Transverse colon (tissue), 4 donors: ENCODE measurements around the gene TWF2.

Experiments used
- EP300 ChIP-seq: sonication (generic); formaldehyde crosslinking; IDR thresholded peaks from one replicate; pipeline ENCODE4 v1.6.1; 2017; ENCODE audit warnings: antibody characterized with exemption, low read depth
- POLR2A ChIP-seq: fragments of 450-650 bp; IDR thresholded peaks from one replicate; pipeline ENCODE4 v1.6.1; 2016; ENCODE audit warnings: antibody characterized with exemption, mild to moderate bottlenecking, moderate library complexity
- POLR2AphosphoS5 ChIP-seq, 3 donors: sonication (generic); formaldehyde crosslinking; IDR thresholded peaks; one replicate each; pipeline ENCODE4 v1.6.1; 2016; ENCODE audit warnings: antibody characterized with exemption in 3 of 3
- TF ChIP-seq, protein P1 (sequence below), 5 experiments: fragments of 200-600 bp in 3 of 5; fragments of 450-650 bp in 2 of 5; sonication (generic) in 3 of 5; IDR thresholded peaks; 1 replicate in 2 of 5; 2 replicates in 3 of 5; pipeline ENCODE4 v1.5.1; 2016 to 2017; ENCODE audit warnings: antibody characterized with exemption in 5 of 5, inconsistent platforms in 3 of 5, mild to moderate bottlenecking in 2 of 5, moderate library complexity in 1 of 5

DNA sequence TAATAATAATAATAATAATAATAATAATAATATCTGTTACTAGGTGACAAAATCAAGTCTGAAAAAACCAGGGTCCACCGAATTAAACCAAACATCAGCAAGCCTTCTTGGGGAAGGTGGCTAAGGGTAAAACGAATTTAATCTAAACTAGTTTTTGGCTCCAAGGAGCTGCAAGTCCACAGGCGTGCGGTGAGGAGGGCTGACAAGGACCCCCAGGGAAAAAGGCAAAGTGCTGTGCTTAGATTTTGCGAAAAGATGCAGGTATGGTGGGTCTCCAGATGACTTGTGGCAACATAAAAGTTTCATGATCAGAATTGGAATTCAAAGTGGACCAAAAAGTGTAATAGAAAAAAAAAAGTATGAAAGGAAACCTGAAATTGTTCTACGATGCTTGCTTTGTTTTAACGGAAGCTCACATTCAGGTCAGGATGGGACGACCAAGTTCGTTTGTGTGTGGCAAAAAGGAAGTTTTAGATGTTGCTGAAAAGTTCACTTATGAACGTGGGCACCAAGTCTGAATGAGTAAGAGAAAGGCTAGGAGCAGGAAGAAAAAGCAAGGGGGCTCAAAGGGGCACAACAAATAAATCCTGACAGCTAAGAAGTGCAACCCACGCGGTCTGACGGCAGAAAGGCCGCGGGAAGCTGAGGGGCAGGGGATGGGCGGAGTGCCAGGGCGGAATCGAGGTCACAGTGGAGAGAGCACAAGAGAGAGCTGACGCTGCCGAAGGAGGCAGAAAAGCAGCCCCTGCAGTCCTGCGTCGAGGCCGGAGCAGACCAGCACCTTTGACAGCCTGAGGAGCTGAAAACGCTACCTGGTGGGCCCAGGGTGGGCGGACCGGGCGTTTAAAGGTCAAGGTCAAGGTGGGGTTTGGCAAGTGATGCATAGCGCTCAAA is 38.4 kb upstream of the TWF2 start:
- TF ChIP-seq POLR2A (peak; percentile 76), EP300 (no peak), POLR2AphosphoS5 (IDR thresholded peaks at IDR 0.05) (peak; percentile 70 to 83 (median 79))
- TF ChIP-seq, protein P1, sequence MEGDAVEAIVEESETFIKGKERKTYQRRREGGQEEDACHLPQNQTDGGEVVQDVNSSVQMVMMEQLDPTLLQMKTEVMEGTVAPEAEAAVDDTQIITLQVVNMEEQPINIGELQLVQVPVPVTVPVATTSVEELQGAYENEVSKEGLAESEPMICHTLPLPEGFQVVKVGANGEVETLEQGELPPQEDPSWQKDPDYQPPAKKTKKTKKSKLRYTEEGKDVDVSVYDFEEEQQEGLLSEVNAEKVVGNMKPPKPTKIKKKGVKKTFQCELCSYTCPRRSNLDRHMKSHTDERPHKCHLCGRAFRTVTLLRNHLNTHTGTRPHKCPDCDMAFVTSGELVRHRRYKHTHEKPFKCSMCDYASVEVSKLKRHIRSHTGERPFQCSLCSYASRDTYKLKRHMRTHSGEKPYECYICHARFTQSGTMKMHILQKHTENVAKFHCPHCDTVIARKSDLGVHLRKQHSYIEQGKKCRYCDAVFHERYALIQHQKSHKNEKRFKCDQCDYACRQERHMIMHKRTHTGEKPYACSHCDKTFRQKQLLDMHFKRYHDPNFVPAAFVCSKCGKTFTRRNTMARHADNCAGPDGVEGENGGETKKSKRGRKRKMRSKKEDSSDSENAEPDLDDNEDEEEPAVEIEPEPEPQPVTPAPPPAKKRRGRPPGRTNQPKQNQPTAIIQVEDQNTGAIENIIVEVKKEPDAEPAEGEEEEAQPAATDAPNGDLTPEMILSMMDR (IDR thresholded peaks at IDR 0.05), result no peak
